ENCODE data around the gene PPIF.

DNA sequence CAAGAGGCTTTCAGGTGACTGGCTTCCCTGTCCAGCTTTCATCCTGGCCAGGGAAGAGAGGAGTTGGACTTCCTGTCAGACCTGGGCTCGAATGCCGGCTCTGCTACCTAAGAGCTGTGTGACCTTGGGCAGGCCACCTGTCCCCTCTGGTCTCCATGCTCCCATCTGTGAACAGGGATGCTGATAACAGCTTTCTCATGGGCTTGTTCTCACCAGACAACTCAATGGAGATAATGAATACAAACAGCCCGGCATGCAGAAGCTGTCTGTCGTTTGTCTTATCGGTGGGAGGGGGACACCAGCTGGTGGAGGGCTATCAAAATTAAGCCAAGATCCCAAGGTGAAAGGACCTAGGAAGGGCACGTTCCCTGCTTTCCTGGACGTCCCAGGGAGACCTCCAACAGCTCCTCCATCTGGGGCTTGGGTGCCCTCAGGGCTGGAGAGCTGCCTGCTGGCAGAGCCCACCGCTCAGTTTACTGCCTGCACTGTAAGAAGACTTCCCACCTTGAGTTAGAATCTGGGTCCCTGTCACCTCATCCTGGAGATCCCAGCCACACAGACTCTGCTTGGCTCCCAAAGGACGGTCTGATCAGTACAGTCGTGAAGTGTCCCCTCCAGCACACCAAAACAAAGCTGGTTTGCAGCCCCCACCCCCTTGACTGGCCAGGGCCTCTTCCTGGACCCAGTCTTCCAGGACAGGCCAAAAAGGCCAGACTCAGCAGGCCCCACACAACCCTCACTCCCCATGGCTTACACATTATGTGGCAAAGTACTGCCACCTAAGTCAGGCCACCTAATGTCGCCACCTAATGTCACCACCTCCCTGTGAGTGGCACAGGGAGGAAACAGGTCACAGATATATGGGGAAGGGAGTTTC lies 40.9 kb downstream of the PPIF start:
- TF ChIP-seq, protein P1, sequence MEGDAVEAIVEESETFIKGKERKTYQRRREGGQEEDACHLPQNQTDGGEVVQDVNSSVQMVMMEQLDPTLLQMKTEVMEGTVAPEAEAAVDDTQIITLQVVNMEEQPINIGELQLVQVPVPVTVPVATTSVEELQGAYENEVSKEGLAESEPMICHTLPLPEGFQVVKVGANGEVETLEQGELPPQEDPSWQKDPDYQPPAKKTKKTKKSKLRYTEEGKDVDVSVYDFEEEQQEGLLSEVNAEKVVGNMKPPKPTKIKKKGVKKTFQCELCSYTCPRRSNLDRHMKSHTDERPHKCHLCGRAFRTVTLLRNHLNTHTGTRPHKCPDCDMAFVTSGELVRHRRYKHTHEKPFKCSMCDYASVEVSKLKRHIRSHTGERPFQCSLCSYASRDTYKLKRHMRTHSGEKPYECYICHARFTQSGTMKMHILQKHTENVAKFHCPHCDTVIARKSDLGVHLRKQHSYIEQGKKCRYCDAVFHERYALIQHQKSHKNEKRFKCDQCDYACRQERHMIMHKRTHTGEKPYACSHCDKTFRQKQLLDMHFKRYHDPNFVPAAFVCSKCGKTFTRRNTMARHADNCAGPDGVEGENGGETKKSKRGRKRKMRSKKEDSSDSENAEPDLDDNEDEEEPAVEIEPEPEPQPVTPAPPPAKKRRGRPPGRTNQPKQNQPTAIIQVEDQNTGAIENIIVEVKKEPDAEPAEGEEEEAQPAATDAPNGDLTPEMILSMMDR (optimal IDR thresholded peaks at IDR 0.05 in 1 of 3, IDR thresholded peaks at IDR 0.05 in 1 of 3, conservative IDR thresholded peaks at IDR 0.05 in 1 of 3; ENCODE audit: extremely low read depth in 1 of 3, insufficient read depth in 2 of 3, low read length in 3 of 3): no peak
- TF ChIP-seq EZH2 (IDR thresholded peaks at IDR 0.05; ENCODE audit: low read length): no peak

Measured in keratinocyte (primary cell).